ENCODE results near the gene URB1.

- TF ChIP-seq CTCF (IDR thresholded peaks at IDR 0.05) (no peak), POLR2A (IDR thresholded peaks at IDR 0.05) (no peak), POLR2AphosphoS5 (IDR thresholded peaks at IDR 0.05) (no peak), EP300 (IDR thresholded peaks at IDR 0.05) (no peak)
These were observed 43.4 kb downstream of the URB1 start for GRCh38 chr21:32349333-32349944.
